Neural cell (in vitro differentiated cells): ENCODE results near the gene SHMT2. TPM values are rescaled to one million over a fixed set of nuclear protein-coding genes. Genes with fewer than 3 reads are reported as not detected.

ENCODE experiments used
- H2AFZ ChIP-seq: fragments of 200-600, 300-800 bp; sonication (generic), shearing (Covaris generic); 2 replicates; pipeline ENCODE4 v1.6.0; 2014; ENCODE audit warnings: low read depth, mild to moderate bottlenecking, antibody characterized with exemption, low read length, moderate library complexity
- H3F3A ChIP-seq: fragments of 200-600 bp; shearing (Covaris generic); 2 replicates; pipeline ENCODE4 v1.6.1; 2016; ENCODE audit warnings: mild to moderate bottlenecking, moderate library complexity, mixed read lengths, antibody characterized with exemption, low read length; ENCODE audit not compliant: insufficient read depth, poor library complexity, severe bottlenecking
- H3K27ac ChIP-seq: fragments of 200-600, 300-800 bp; sonication (generic), shearing (Covaris generic); 2 replicates; pipeline ENCODE4 v1.5.1; 2014; ENCODE audit warnings: mild to moderate bottlenecking, low read length, moderate library complexity
- H3K27me3 ChIP-seq: fragments of 300-800, 200-600 bp; sonication (generic), shearing (Covaris generic); 2 replicates; pipeline ENCODE4 v1.6.0; 2014; ENCODE audit warnings: mild to moderate bottlenecking, low read depth, low read length, moderate library complexity; ENCODE audit not compliant: insufficient read depth
- H3K36me3 ChIP-seq: fragments of 300-800, 200-600 bp; sonication (generic), shearing (Covaris generic); 2 replicates; pipeline ENCODE4 v1.5.1; 2014; ENCODE audit warnings: mild to moderate bottlenecking, antibody characterized with exemption, low read length, moderate library complexity; ENCODE audit not compliant: insufficient read depth
- H3K4me2 ChIP-seq: fragments of 300-800, 200-600 bp; sonication (generic), shearing (Covaris generic); 2 replicates; pipeline ENCODE4 v1.6.0; 2014; ENCODE audit warnings: mild to moderate bottlenecking, low read length
- H3K4me3 ChIP-seq: fragments of 300-800, 200-600 bp; sonication (generic), shearing (Covaris generic); 2 replicates; pipeline ENCODE4 v1.5.1; 2014; ENCODE audit warnings: mild to moderate bottlenecking, low read length, moderate library complexity
- H3K79me2 ChIP-seq: fragments of 200-600 bp; shearing (Covaris generic); replicated peaks from 2 replicates; pipeline ENCODE4 v1.6.0; 2014; ENCODE audit warnings: mild to moderate bottlenecking, low read length, moderate library complexity; ENCODE audit not compliant: insufficient read depth
- H3K9ac ChIP-seq: fragments of 300-800, 200-600 bp; sonication (generic), shearing (Covaris generic); 2 replicates; pipeline ENCODE4 v1.6.1; 2016; ENCODE audit warnings: mild to moderate bottlenecking, low read length, mixed read lengths
- H3K9me2 ChIP-seq: fragments of 200-600 bp; shearing (Covaris generic); 2 replicates; pipeline ENCODE4 v1.6.1; 2016; ENCODE audit warnings: mild to moderate bottlenecking, low read length, mixed read lengths; ENCODE audit not compliant: insufficient read depth
- H3K9me3 ChIP-seq: fragments of 200-600, 300-800 bp; sonication (generic), shearing (Covaris generic); 2 replicates; pipeline ENCODE4 v1.6.1; 2016; ENCODE audit warnings: mild to moderate bottlenecking, mixed run types, low read length, moderate library complexity, mixed read lengths
- H4K20me1 ChIP-seq: fragments of 200-600 bp; shearing (Covaris generic); 2 replicates; pipeline ENCODE4 v1.6.1; 2016; ENCODE audit warnings: mild to moderate bottlenecking, mixed run types; ENCODE audit not compliant: insufficient read depth
- CTCF ChIP-seq: fragments of 450-650 bp; IDR thresholded peaks from 2 replicates; pipeline ENCODE4 v1.5.1; 2014; ENCODE audit warnings: antibody characterized with exemption, mild to moderate bottlenecking, moderate library complexity; ENCODE audit not compliant: poor library complexity, severe bottlenecking
- EP300 ChIP-seq: fragments of 450-650 bp; conservative IDR thresholded peaks from 2 replicates; pipeline ENCODE4 v1.6.1; 2014; ENCODE audit warnings: antibody characterized with exemption, mild to moderate bottlenecking, moderate library complexity; ENCODE audit not compliant: poor library complexity, severe bottlenecking
- EZH2 ChIP-seq: fragments of 200-600, 300-800 bp; shearing (Covaris generic), sonication (generic); IDR thresholded peaks from 2 replicates; pipeline ENCODE4 v1.6.1; 2014; ENCODE audit warnings: antibody characterized with exemption, low read length, borderline replicate concordance, mild to moderate bottlenecking; ENCODE audit not compliant: insufficient read depth, poor library complexity, severe bottlenecking
- MXI1 ChIP-seq: fragments of 450-650 bp; conservative IDR thresholded peaks from 2 replicates; pipeline ENCODE4 v1.6.1; 2014; ENCODE audit warnings: antibody characterized with exemption, mild to moderate bottlenecking; ENCODE audit not compliant: poor library complexity, severe bottlenecking
- POLR2AphosphoS5 ChIP-seq: IDR thresholded peaks from 2 replicates; pipeline ENCODE4 v1.6.1; 2012
- RAD21 ChIP-seq: fragments of 450-650 bp; conservative IDR thresholded peaks from 2 replicates; pipeline ENCODE4 v1.6.1; 2014; ENCODE audit warnings: antibody characterized with exemption, mild to moderate bottlenecking, moderate library complexity
- REST ChIP-seq: IDR thresholded peaks from 2 replicates; pipeline ENCODE4 v1.6.1; 2012; ENCODE audit warnings: borderline replicate concordance
- SMC3 ChIP-seq: fragments of 450-650 bp; conservative IDR thresholded peaks from 2 replicates; pipeline ENCODE4 v1.6.1; 2014; ENCODE audit warnings: antibody characterized with exemption, mild to moderate bottlenecking, moderate library complexity; ENCODE audit not compliant: poor library complexity
- TAF1 ChIP-seq: IDR thresholded peaks from 2 replicates; pipeline ENCODE4 v1.6.1; 2012; ENCODE audit warnings: low read depth
- polyA plus RNA-seq: library from polyadenylated mRNA; depleted of rRNA; stranded (reverse); fragments of >200 nt; gene quantifications from 2 replicates; pipeline ENCODE4 v1.2.3, GENCODE V29; 2014

Gene SHMT2
- polyA plus RNA-seq, 1 donor from 2014 or later = 38.2 TPM

- H3K9me2 ChIP-seq = no peaks in the 10 kb centered on the region
- no peak overlapping the region for H3K4me2 ChIP-seq
- no peaks in the 10 kb centered on the region for H3K27me3 ChIP-seq
- H3F3A ChIP-seq = no peaks in the 10 kb centered on the region
- H3K9ac ChIP-seq = no peak overlapping the region
- no peak overlapping the region for H2AFZ ChIP-seq
- no peak overlapping the region for H3K27ac ChIP-seq
- no peaks in the 10 kb centered on the region for H3K36me3 ChIP-seq
- H3K4me3 ChIP-seq = no peak overlapping the region
- H4K20me1 ChIP-seq = no peaks in the 10 kb centered on the region
- H3K9me3 ChIP-seq = no peaks in the 10 kb centered on the region
- no peaks in the 10 kb centered on the region for H3K79me2 ChIP-seq
- TF ChIP-seq CTCF (no peak), SMC3 (no peak)
Observed at GRCh38 chr12:57190037-57190436, 39.5 kb upstream of the SHMT2 start.

- Histone ChIP-seq H3K4me2 (no peak overlapping the region), H3K27ac (no peak overlapping the region), H2AFZ (no peak overlapping the region), H3K27me3 (no peaks in the 10 kb centered on the region), H3K4me3 (no peak overlapping the region), H3K36me3 (no peaks in the 10 kb centered on the region), H3F3A (no peaks in the 10 kb centered on the region), H3K9me2 (no peaks in the 10 kb centered on the region), H3K9me3 (no peaks in the 10 kb centered on the region), H4K20me1 (no peaks in the 10 kb centered on the region), H3K9ac (no peak overlapping the region), H3K79me2 (no peaks in the 10 kb centered on the region)
- TF ChIP-seq EZH2 (no peak), POLR2AphosphoS5 (peak; percentile 2)
Observed at GRCh38 chr12:57190821-57191220, 38.7 kb upstream of the SHMT2 start.

- TF ChIP-seq POLR2AphosphoS5 (no peak), RAD21 (no peak), EZH2 (no peak), SMC3 (no peak), TAF1 (no peak), CTCF (no peak), MXI1 (no peak), EP300 (no peak), REST (no peak)
- Histone ChIP-seq H3F3A (no peaks in the 10 kb centered on the region), H3K27me3 (no peaks in the 10 kb centered on the region), H3K36me3 (no peaks in the 10 kb centered on the region), H3K9me3 (no peaks in the 10 kb centered on the region), H3K9ac (no peak overlapping the region), H3K9me2 (no peaks in the 10 kb centered on the region), H3K79me2 (no peaks in the 10 kb centered on the region), H3K4me2 (no peak overlapping the region), H3K4me3 (no peak overlapping the region), H4K20me1 (no peaks in the 10 kb centered on the region), H2AFZ (no peak overlapping the region), H3K27ac (no peak overlapping the region)
Observed at GRCh38 chr12:57191410-57191809, 38.1 kb upstream of the SHMT2 start.
